HG03039 (cell line): ENCODE measurements around the gene COL1A2.

Experiments
- ATAC-seq: cut with Tn5 transposase; IDR thresholded peaks from one replicate; pipeline ENCODE4 v1.9.1; 2021; ENCODE audit warnings: mild to moderate bottlenecking, moderate library complexity; ENCODE audit not compliant: unreplicated experiment

The COL1A2 gene

GRCh38 chr7:94476251-94476840 is 81.7 kb downstream of the COL1A2 start:
- ATAC-seq: no peak

- no peak for ATAC-seq
Observed at GRCh38 chr7:94477878-94478277, 83.2 kb downstream of the COL1A2 start.

GRCh38 chr7:94478648-94479214 is 84.0 kb downstream of the COL1A2 start:
- ATAC-seq: no peak
